ENCODE data around the gene EIF2D. TPM values are rescaled to one million over a fixed set of nuclear protein-coding genes. Genes with fewer than 3 reads are reported as not detected.
A peak's percentile ranks its signal among the peaks of the same experiment; 100 is the strongest.

The EIF2D gene
- total and polyA plus RNA-seq, 9 of the 15 experiments (the other 6 are each of a cell fraction or from before 2014, with no cell fraction given), result 81.1 to 138 (median 93.9) TPM

DNA sequence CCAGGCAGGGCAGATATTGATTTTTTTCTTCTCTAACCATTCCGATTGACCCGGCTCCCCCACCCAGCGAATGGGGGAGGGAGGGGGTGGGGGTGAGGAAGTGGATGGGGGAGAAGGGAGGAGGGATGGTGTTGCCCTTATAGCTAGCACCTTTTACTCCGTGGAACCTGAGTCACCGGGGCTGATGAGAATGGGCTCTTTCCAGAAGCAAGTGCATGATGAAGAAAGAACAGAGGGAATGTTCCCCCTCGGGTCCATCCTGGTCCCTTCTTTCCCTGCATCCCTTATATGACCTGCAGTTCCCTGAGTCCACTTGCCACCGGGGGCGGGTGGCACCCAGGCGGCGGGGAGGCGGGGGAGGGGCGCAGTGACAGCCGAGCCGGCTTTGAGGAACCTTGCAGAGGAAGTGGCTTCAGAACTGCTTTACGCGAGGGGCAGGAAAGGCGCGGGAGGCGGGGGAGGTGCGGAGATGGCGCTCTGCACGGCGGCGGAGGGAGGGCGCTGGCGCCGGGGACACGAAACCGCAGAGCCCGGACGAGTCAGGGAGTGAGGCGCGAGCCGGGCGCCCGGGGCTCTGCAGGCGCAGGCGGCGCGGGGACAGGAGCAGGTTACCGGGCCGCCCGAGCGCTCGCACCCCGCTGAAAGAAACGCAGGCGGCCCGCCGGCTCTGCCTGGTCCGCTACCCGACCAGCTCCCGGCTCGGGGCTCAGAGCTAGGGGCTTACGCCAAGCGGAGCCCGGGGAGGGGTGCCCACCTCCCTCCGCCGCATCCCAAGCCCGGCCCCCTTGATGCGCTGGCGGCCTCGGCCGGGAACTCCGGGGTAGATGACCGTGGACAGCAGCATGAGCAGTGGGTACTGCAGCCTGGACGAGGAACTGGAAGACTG, 55.3 kb downstream of the EIF2D start (continued):
- TF ChIP-seq, protein P1, sequence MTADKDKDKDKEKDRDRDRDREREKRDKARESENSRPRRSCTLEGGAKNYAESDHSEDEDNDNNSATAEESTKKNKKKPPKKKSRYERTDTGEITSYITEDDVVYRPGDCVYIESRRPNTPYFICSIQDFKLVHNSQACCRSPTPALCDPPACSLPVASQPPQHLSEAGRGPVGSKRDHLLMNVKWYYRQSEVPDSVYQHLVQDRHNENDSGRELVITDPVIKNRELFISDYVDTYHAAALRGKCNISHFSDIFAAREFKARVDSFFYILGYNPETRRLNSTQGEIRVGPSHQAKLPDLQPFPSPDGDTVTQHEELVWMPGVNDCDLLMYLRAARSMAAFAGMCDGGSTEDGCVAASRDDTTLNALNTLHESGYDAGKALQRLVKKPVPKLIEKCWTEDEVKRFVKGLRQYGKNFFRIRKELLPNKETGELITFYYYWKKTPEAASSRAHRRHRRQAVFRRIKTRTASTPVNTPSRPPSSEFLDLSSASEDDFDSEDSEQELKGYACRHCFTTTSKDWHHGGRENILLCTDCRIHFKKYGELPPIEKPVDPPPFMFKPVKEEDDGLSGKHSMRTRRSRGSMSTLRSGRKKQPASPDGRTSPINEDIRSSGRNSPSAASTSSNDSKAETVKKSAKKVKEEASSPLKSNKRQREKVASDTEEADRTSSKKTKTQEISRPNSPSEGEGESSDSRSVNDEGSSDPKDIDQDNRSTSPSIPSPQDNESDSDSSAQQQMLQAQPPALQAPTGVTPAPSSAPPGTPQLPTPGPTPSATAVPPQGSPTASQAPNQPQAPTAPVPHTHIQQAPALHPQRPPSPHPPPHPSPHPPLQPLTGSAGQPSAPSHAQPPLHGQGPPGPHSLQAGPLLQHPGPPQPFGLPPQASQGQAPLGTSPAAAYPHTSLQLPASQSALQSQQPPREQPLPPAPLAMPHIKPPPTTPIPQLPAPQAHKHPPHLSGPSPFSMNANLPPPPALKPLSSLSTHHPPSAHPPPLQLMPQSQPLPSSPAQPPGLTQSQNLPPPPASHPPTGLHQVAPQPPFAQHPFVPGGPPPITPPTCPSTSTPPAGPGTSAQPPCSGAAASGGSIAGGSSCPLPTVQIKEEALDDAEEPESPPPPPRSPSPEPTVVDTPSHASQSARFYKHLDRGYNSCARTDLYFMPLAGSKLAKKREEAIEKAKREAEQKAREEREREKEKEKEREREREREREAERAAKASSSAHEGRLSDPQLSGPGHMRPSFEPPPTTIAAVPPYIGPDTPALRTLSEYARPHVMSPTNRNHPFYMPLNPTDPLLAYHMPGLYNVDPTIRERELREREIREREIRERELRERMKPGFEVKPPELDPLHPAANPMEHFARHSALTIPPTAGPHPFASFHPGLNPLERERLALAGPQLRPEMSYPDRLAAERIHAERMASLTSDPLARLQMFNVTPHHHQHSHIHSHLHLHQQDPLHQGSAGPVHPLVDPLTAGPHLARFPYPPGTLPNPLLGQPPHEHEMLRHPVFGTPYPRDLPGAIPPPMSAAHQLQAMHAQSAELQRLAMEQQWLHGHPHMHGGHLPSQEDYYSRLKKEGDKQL (CRISPR knock-in tag; IDR thresholded peaks at IDR 0.05; ENCODE audit: borderline replicate concordance), result no peak
- TF ChIP-seq, protein P2, sequence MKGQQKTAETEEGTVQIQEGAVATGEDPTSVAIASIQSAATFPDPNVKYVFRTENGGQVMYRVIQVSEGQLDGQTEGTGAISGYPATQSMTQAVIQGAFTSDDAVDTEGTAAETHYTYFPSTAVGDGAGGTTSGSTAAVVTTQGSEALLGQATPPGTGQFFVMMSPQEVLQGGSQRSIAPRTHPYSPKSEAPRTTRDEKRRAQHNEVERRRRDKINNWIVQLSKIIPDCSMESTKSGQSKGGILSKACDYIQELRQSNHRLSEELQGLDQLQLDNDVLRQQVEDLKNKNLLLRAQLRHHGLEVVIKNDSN (CRISPR knock-in tag; IDR thresholded peaks at IDR 0.05), result peak; percentile 5; the same call in 1 of the 2 replicates
- no peak for TF ChIP-seq PYGO2 (tag; IDR thresholded peaks at IDR 0.05)
- TF ChIP-seq RFX5 (IDR thresholded peaks at IDR 0.05; ENCODE audit: low read depth, low read length), result no peak
- TF ChIP-seq JUND (IDR thresholded peaks at IDR 0.05; ENCODE audit: borderline replicate concordance, low read depth, low read length), result peak; percentile 52
- no peak; the same call in 2 of the 3 replicates for TF ChIP-seq JUND (tag; IDR thresholded peaks at IDR 0.05; ENCODE audit: borderline replicate concordance, low read depth, low read length)
- TF ChIP-seq ZNF586 (CRISPR knock-in tag; conservative IDR thresholded peaks at IDR 0.05), result no peak
- TF ChIP-seq TAF7 (tag; IDR thresholded peaks at IDR 0.05), result 0 out of 2 replicates have a peak, but pooled peaks have one; percentile 20
- no peak for TF ChIP-seq HDAC2 (IDR thresholded peaks at IDR 0.05)
- TF ChIP-seq NELFE (IDR thresholded peaks at IDR 0.05; ENCODE audit: insufficient read depth, insufficient read length), result no peak
- TF ChIP-seq SNIP1 (IDR thresholded peaks at IDR 0.05; ENCODE audit: low read depth), result no peak
- TF ChIP-seq ASH1L (IDR thresholded peaks at IDR 0.05; ENCODE audit: borderline replicate concordance, low read depth, partially characterized antibody), result no peak
- TF ChIP-seq ZNF175 (CRISPR knock-in tag; IDR thresholded peaks at IDR 0.05; ENCODE audit: low read depth), result peak; percentile 61; the same call in 1 of the 2 replicates
- no peak for TF ChIP-seq OTX1 (CRISPR knock-in tag; IDR thresholded peaks at IDR 0.05)
- no peak for TF ChIP-seq ZNF280A (IDR thresholded peaks at IDR 0.05; ENCODE audit: low read depth, partially characterized antibody)
- no peak for TF ChIP-seq ZC3H11A (IDR thresholded peaks at IDR 0.05; ENCODE audit: low read depth, low read length)
- TF ChIP-seq, protein P3, sequence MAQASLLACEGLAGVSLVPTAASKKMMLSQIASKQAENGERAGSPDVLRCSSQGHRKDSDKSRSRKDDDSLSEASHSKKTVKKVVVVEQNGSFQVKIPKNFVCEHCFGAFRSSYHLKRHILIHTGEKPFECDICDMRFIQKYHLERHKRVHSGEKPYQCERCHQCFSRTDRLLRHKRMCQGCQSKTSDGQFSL (CRISPR knock-in tag; IDR thresholded peaks at IDR 0.05), result peak; percentile 34; the same call in 1 of the 2 replicates
- TF ChIP-seq, protein P3 (tag; IDR thresholded peaks at IDR 0.05), result peak in 1 of 2 experiments; percentile 74; a peak in 1 of 4 replicates
- no peak for TF ChIP-seq XRCC5 (IDR thresholded peaks at IDR 0.05; ENCODE audit: low read depth, low read length)
